ENCODE results near the gene SIGLEC5.

GRCh38 chr19:51644636-51645271 is 14.6 kb upstream of the SIGLEC5 start:
- TF ChIP-seq GLI4 (CRISPR knock-in tag; IDR thresholded peaks at IDR 0.05; ENCODE audit: borderline replicate concordance): no peak
- TF ChIP-seq HMGXB4 (CRISPR knock-in tag; IDR thresholded peaks at IDR 0.05; ENCODE audit: borderline replicate concordance in 1 of 2, low read depth in 1 of 2): no peak
- TF ChIP-seq ZNF558 (CRISPR knock-in tag; IDR thresholded peaks at IDR 0.05; ENCODE audit: borderline replicate concordance): no peak
- no peak for TF ChIP-seq ASH2L (IDR thresholded peaks at IDR 0.05; ENCODE audit: insufficient read length, low read depth, low read length)
- no peak for TF ChIP-seq PATZ1 (CRISPR knock-in tag; IDR thresholded peaks at IDR 0.05)
- TF ChIP-seq EZH2 (conservative IDR thresholded peaks at IDR 0.05; ENCODE audit: low read depth, low read length): no peak
- no peak for TF ChIP-seq CEBPB (IDR thresholded peaks at IDR 0.05; ENCODE audit: borderline replicate concordance, low read depth, low read length)
- TF ChIP-seq BHLHE40 (IDR thresholded peaks at IDR 0.05; ENCODE audit: low read length): no peak
- TF ChIP-seq CTCF (CRISPR knock-in tag; IDR thresholded peaks at IDR 0.05): no peak
- TF ChIP-seq ZSCAN9 (CRISPR knock-in tag; IDR thresholded peaks at IDR 0.05; ENCODE audit: borderline replicate concordance): no peak
